CD14-positive monocyte (primary cell): Measurements from ENCODE around the gene MCF2L. TPM values are rescaled to one million over a fixed set of nuclear protein-coding genes. Genes with fewer than 3 reads are reported as not detected.

Experiments used
- DNase-seq, 3 donors: peaks; one replicate each; pipeline ENCODE4 v3.0.0-alpha.2; 2011 to 2022
- H2AFZ ChIP-seq: 2 replicates; pipeline ENCODE4 v1.6.0; 2012; ENCODE audit warnings: mild to moderate bottlenecking, low read depth, low read length, inconsistent platforms; ENCODE audit not compliant: insufficient read depth, poor library complexity, severe bottlenecking
- H3K27ac ChIP-seq, 2 donors: 1 replicate in 1 of 2; 2 replicates in 1 of 2; pipeline ENCODE4 v1.5.1; 2012 to 2013; ENCODE audit warnings: low read length in 2 of 2, control low read depth in 1 of 2, inconsistent platforms in 1 of 2, low read depth in 1 of 2, mild to moderate bottlenecking in 1 of 2
- H3K27me3 ChIP-seq, 2 donors: one replicate each; pipeline versions ENCODE4 v1.6.0 to v1.6.1; 2011 to 2013; ENCODE audit warnings: low read length in 2 of 2; ENCODE audit not compliant: control insufficient read depth in 2 of 2, insufficient read depth in 2 of 2
- H3K36me3 ChIP-seq, 2 donors: replicated peaks in 1 of 2; 1 replicate in 1 of 2; 2 replicates in 1 of 2; pipeline versions ENCODE4 v1.5.1 to v1.6.1; 2012 to 2013; ENCODE audit warnings: low read length in 2 of 2, control low read depth in 1 of 2, inconsistent platforms in 1 of 2, mild to moderate bottlenecking in 1 of 2; ENCODE audit not compliant: insufficient read depth in 2 of 2, control insufficient read depth in 1 of 2
- H3K4me1 ChIP-seq, 2 donors: 1 replicate in 1 of 2; 2 replicates in 1 of 2; pipeline versions ENCODE4 v1.5.1 to v1.6.1; 2012 to 2013; ENCODE audit warnings: low read length in 2 of 2, control low read depth in 1 of 2, inconsistent platforms in 1 of 2, mild to moderate bottlenecking in 1 of 2, moderate library complexity in 1 of 2; ENCODE audit not compliant: insufficient read depth in 2 of 2, control insufficient read depth in 1 of 2
- H3K4me2 ChIP-seq: replicated peaks from 2 replicates; pipeline ENCODE3; 2012; ENCODE audit warnings: low read length, moderate library complexity, mild to moderate bottlenecking; ENCODE audit not compliant: poor library complexity, severe bottlenecking; ENCODE audit errors: extremely low read depth
- H3K4me3 ChIP-seq, 3 experiments: fragments of 200-600 bp in 1 of 3; sonication (generic) in 1 of 3; replicated peaks in 1 of 3; 1 replicate in 2 of 3; 2 replicates in 1 of 3; pipeline ENCODE4 v1.5.1; 2011 to 2013; ENCODE audit warnings: low read length in 3 of 3, mild to moderate bottlenecking in 3 of 3, control low read depth in 2 of 3, low read depth in 2 of 3, inconsistent platforms in 1 of 3, moderate library complexity in 1 of 3
- H3K79me2 ChIP-seq: 2 replicates; pipeline ENCODE4 v1.6.0; 2012; ENCODE audit warnings: mild to moderate bottlenecking, control low read depth, inconsistent platforms, low read length, moderate library complexity; ENCODE audit not compliant: insufficient read depth
- H3K9ac ChIP-seq: 2 replicates; pipeline ENCODE4 v1.6.0; 2017; ENCODE audit warnings: low read length, mild to moderate bottlenecking; ENCODE audit not compliant: insufficient read depth, poor library complexity, severe bottlenecking
- H3K9me3 ChIP-seq, 2 donors: replicated peaks in 1 of 2; 1 replicate in 1 of 2; 2 replicates in 1 of 2; pipeline versions ENCODE4 v1.5.1 to v1.6.1; 2012 to 2013; ENCODE audit warnings: low read length in 2 of 2, control low read depth in 1 of 2; ENCODE audit not compliant: control insufficient read depth in 1 of 2, insufficient read depth in 1 of 2
- H4K20me1 ChIP-seq: 2 replicates; pipeline ENCODE4 v1.6.0; 2012; ENCODE audit warnings: mild to moderate bottlenecking, low read length, control low read depth, moderate library complexity; ENCODE audit not compliant: insufficient read depth
- H3K27ac Mint-ChIP-seq, 7 donors: one replicate each; pipeline ENCODE4 v1.8.0; 2020; ENCODE audit warnings: mild to moderate bottlenecking in 7 of 7, mixed read lengths in 7 of 7, moderate library complexity in 6 of 7, inconsistent platforms in 2 of 7
- H3K27me3 Mint-ChIP-seq, 3 donors: one replicate each; pipeline ENCODE4 v1.8.0; 2021 to 2022; ENCODE audit warnings: low read depth in 3 of 3, mild to moderate bottlenecking in 3 of 3, mixed read lengths in 3 of 3, moderate library complexity in 3 of 3, inconsistent platforms in 1 of 3
- H3K36me3 Mint-ChIP-seq, 2 donors: one replicate each; pipeline ENCODE4 v1.8.0; 2020; ENCODE audit warnings: mixed read lengths in 2 of 2, inconsistent platforms in 1 of 2, mild to moderate bottlenecking in 1 of 2
- H3K4me1 Mint-ChIP-seq: one replicate; pipeline ENCODE4 v1.8.0; 2020; ENCODE audit warnings: mild to moderate bottlenecking, mixed read lengths
- H3K4me3 Mint-ChIP-seq, 2 donors: one replicate each; pipeline ENCODE4 v1.8.0; 2020; ENCODE audit warnings: mild to moderate bottlenecking in 2 of 2, mixed read lengths in 2 of 2, moderate library complexity in 1 of 2
- H3K9me3 Mint-ChIP-seq, 7 donors: one replicate each; pipeline ENCODE4 v1.8.0; 2020 to 2022; ENCODE audit warnings: mixed read lengths in 7 of 7, mild to moderate bottlenecking in 6 of 7, moderate library complexity in 6 of 7, inconsistent platforms in 2 of 7
- WGBS: methylation state at CpG from one replicate; pipeline ENCODE4 v1.1.5; 2013; ENCODE audit warnings: missing lambda C conversion rate; ENCODE audit not compliant: insufficient coverage; 5-methylcytosine and 5-hydroxymethylcytosine counted together
- intact Hi-C, 2 donors: fragments of 100-400 bp; cut with micrococcal nuclease; formaldehyde crosslinking; loops; one replicate each; pipeline versions ENCODE4 v1.15.0 to v1.15.1; 2023
- polyA plus RNA-seq, 3 donors: library from polyadenylated mRNA; depleted of rRNA in 1 of 3; unstranded in 2 of 3; stranded (reverse) in 1 of 3; fragments of 300-500 nt in 2 of 3; fragments of >200 nt in 1 of 3; fragmentation: Illumina TruSeq in 2 of 3; gene quantifications; 1 replicate in 2 of 3; 2 replicates in 1 of 3; pipeline ENCODE4 v1.2.3, GENCODE V29; 2012 to 2021
- TF ChIP-seq, protein P1 (sequence below): fragments of 200-600 bp; IDR thresholded peaks from one replicate; pipeline ENCODE4 v1.8.0; 2022; ENCODE audit warnings: antibody characterized with exemption, mild to moderate bottlenecking

MCF2L gene
- polyA plus RNA-seq, 3 donors: not detected

GRCh38 chr13:113065406-113066141 lies 96.6 kb downstream of the MCF2L start:
- H3K4me2 ChIP-seq: no peak overlapping the region
- no peaks in the 10 kb centered on the region for H3K27me3 ChIP-seq
- H4K20me1 ChIP-seq: no peaks in the 10 kb centered on the region
- H3K4me3 Mint-ChIP-seq: no peak overlapping the region
- no peak overlapping the region for H2AFZ ChIP-seq
- TF ChIP-seq, protein P1, sequence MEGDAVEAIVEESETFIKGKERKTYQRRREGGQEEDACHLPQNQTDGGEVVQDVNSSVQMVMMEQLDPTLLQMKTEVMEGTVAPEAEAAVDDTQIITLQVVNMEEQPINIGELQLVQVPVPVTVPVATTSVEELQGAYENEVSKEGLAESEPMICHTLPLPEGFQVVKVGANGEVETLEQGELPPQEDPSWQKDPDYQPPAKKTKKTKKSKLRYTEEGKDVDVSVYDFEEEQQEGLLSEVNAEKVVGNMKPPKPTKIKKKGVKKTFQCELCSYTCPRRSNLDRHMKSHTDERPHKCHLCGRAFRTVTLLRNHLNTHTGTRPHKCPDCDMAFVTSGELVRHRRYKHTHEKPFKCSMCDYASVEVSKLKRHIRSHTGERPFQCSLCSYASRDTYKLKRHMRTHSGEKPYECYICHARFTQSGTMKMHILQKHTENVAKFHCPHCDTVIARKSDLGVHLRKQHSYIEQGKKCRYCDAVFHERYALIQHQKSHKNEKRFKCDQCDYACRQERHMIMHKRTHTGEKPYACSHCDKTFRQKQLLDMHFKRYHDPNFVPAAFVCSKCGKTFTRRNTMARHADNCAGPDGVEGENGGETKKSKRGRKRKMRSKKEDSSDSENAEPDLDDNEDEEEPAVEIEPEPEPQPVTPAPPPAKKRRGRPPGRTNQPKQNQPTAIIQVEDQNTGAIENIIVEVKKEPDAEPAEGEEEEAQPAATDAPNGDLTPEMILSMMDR: no peak
- H3K9ac ChIP-seq: no peak overlapping the region
- no peak overlapping the region for H3K27ac ChIP-seq
- no peaks in the 10 kb centered on the region for H3K4me1 Mint-ChIP-seq
- no peaks in the 10 kb centered on the region for H3K79me2 ChIP-seq
- H3K4me1 ChIP-seq: no peaks in the 10 kb centered on the region
- WGBS: 95% methylated on average over 29 of the region's 29 CpGs
- peaks cover 0 to 2% (median 0%) of the 10 kb centered on the region in 3 donors for H3K27me3 Mint-ChIP-seq
- no peak for DNase-seq
- H3K4me3 ChIP-seq: no peak overlapping the region
- peaks cover 0 to 3% (median 0%) of the 10 kb centered on the region in 7 donors for H3K9me3 Mint-ChIP-seq
- no peak overlapping the region for H3K27ac Mint-ChIP-seq
- H3K9me3 ChIP-seq: no peaks in the 10 kb centered on the region
- intact Hi-C loops: no loop called here
- H3K36me3 Mint-ChIP-seq: no peaks in the 10 kb centered on the region
- no peaks in the 10 kb centered on the region for H3K36me3 ChIP-seq

GRCh38 chr13:113066142-113066455 lies 97.1 kb downstream of the MCF2L start:
- Mint-ChIP-seq H3K4me3 (no peak overlapping the region), H3K4me1 (no peaks in the 10 kb centered on the region), H3K27me3 (peaks cover 0 to 2% (median 0%) of the 10 kb centered on the region in 3 donors), H3K36me3 (no peaks in the 10 kb centered on the region), H3K9me3 (peaks cover 0 to 3% (median 0%) of the 10 kb centered on the region in 7 donors), H3K27ac (no peak overlapping the region)
- Histone ChIP-seq H3K9ac (no peak overlapping the region), H3K9me3 (no peaks in the 10 kb centered on the region), H3K27ac (no peak overlapping the region), H3K4me3 (no peak overlapping the region), H4K20me1 (no peaks in the 10 kb centered on the region), H2AFZ (no peak overlapping the region), H3K27me3 (no peaks in the 10 kb centered on the region), H3K79me2 (no peaks in the 10 kb centered on the region), H3K36me3 (no peaks in the 10 kb centered on the region), H3K4me1 (no peaks in the 10 kb centered on the region), H3K4me2 (no peak overlapping the region)
- WGBS: 88% methylated on average over 10 of the region's 10 CpGs
- DNase-seq: no peak
- TF ChIP-seq, protein P1: no peak
- intact Hi-C loops: no loop called here
